Lower leg skin (tissue), 3 donors: ENCODE data around the gene PKD1.
"Not testable (repeated sequence)": the region's sequence is repeated elsewhere in the genome, so short reads cannot be mapped to it uniquely, and the experiment has no call there.

Source experiments
- POLR2A ChIP-seq, 2 donors: fragments of 450-650 bp; IDR thresholded peaks; one replicate each; pipeline ENCODE4 v1.6.1; 2016 to 2017; ENCODE audit warnings: antibody characterized with exemption in 2 of 2, mild to moderate bottlenecking in 1 of 2, moderate library complexity in 1 of 2
- TF ChIP-seq, protein P1 (sequence below), 3 donors: fragments of 450-650 bp; IDR thresholded peaks; one replicate each; pipeline ENCODE4 v1.5.1; 2016; ENCODE audit warnings: antibody characterized with exemption in 3 of 3, mild to moderate bottlenecking in 3 of 3, moderate library complexity in 2 of 3

- TF ChIP-seq, protein P1, sequence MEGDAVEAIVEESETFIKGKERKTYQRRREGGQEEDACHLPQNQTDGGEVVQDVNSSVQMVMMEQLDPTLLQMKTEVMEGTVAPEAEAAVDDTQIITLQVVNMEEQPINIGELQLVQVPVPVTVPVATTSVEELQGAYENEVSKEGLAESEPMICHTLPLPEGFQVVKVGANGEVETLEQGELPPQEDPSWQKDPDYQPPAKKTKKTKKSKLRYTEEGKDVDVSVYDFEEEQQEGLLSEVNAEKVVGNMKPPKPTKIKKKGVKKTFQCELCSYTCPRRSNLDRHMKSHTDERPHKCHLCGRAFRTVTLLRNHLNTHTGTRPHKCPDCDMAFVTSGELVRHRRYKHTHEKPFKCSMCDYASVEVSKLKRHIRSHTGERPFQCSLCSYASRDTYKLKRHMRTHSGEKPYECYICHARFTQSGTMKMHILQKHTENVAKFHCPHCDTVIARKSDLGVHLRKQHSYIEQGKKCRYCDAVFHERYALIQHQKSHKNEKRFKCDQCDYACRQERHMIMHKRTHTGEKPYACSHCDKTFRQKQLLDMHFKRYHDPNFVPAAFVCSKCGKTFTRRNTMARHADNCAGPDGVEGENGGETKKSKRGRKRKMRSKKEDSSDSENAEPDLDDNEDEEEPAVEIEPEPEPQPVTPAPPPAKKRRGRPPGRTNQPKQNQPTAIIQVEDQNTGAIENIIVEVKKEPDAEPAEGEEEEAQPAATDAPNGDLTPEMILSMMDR (IDR thresholded peaks at IDR 0.05): not testable (repeated sequence)
- not testable (repeated sequence) for TF ChIP-seq POLR2A (IDR thresholded peaks at IDR 0.05)
Measured at GRCh38 chr16:2124694-2125444, 10.8 kb downstream of the PKD1 start.
